ENCODE data around the gene PRDM5.

PRDM5 gene

GRCh38 chr4:120861852-120862251 lies 60.7 kb downstream of the PRDM5 start:
- Histone ChIP-seq H3K4me3 (ENCODE audit: insufficient read depth, low read depth, low read length) (no peak overlapping the region), H3K9me3 (ENCODE audit: control insufficient read depth, low read length) (no peaks in the 10 kb centered on the region), H3K27ac (ENCODE audit: insufficient read depth, low read depth, low read length, poor library complexity, severe bottlenecking) (no peak overlapping the region), H3K27me3 (ENCODE audit: control insufficient read depth, insufficient read depth, low read length, poor library complexity, severe bottlenecking) (no peaks in the 10 kb centered on the region), H3K4me1 (ENCODE audit: control insufficient read depth, insufficient read depth, low read length) (no peaks in the 10 kb centered on the region), H3K36me3 (ENCODE audit: control insufficient read depth, insufficient read depth, low read length) (no peaks in the 10 kb centered on the region)

- Histone ChIP-seq H3K27me3 (ENCODE audit: control insufficient read depth, insufficient read depth, low read length, poor library complexity, severe bottlenecking) (no peaks in the 10 kb centered on the region), H3K9me3 (ENCODE audit: control insufficient read depth, low read length) (no peaks in the 10 kb centered on the region)
- 70 to 76% methylated on average over 3 of the region's 3 CpGs for WGBS, 2 experiments
Measured at GRCh38 chr4:120858776-120859175, 63.8 kb downstream of the PRDM5 start.

GRCh38 chr4:120857312-120857711 lies 65.2 kb downstream of the PRDM5 start:
- Histone ChIP-seq H3K36me3 (ENCODE audit: control insufficient read depth, insufficient read depth, low read length) (no peaks in the 10 kb centered on the region), H3K27me3 (ENCODE audit: control insufficient read depth, insufficient read depth, low read length, poor library complexity, severe bottlenecking) (no peaks in the 10 kb centered on the region), H3K4me1 (ENCODE audit: control insufficient read depth, insufficient read depth, low read length) (no peaks in the 10 kb centered on the region), H3K4me3 (ENCODE audit: insufficient read depth, low read depth, low read length) (no peak overlapping the region), H3K27ac (ENCODE audit: insufficient read depth, low read depth, low read length, poor library complexity, severe bottlenecking) (no peak overlapping the region), H3K9me3 (ENCODE audit: control insufficient read depth, low read length) (no peaks in the 10 kb centered on the region)
- WGBS, 2 experiments, result 94 to 97% methylated on average over 2 to 3 of the region's 3 CpGs

More at GRCh38 chr4:120858776-120859175, 63.8 kb downstream of the PRDM5 start:
- H3K27ac ChIP-seq (ENCODE audit: insufficient read depth, low read depth, low read length, poor library complexity, severe bottlenecking), result no peak overlapping the region
- H3K4me3 ChIP-seq (ENCODE audit: insufficient read depth, low read depth, low read length), result no peak overlapping the region
- no peaks in the 10 kb centered on the region for H3K4me1 ChIP-seq (ENCODE audit: control insufficient read depth, insufficient read depth, low read length)
- no peaks in the 10 kb centered on the region for H3K36me3 ChIP-seq (ENCODE audit: control insufficient read depth, insufficient read depth, low read length)

GRCh38 chr4:120856294-120856693 lies 66.2 kb downstream of the PRDM5 start:
- WGBS, 2 experiments, result 84 to 93% methylated on average over 2 of the region's 2 CpGs
- H3K4me3 ChIP-seq (ENCODE audit: insufficient read depth, low read depth, low read length), result no peak overlapping the region
- H3K27ac ChIP-seq (ENCODE audit: insufficient read depth, low read depth, low read length, poor library complexity, severe bottlenecking), result no peak overlapping the region
- H3K36me3 ChIP-seq (ENCODE audit: control insufficient read depth, insufficient read depth, low read length), result no peaks in the 10 kb centered on the region
- H3K4me1 ChIP-seq (ENCODE audit: control insufficient read depth, insufficient read depth, low read length), result no peaks in the 10 kb centered on the region
- H3K9me3 ChIP-seq (ENCODE audit: control insufficient read depth, low read length), result no peaks in the 10 kb centered on the region
- no peaks in the 10 kb centered on the region for H3K27me3 ChIP-seq (ENCODE audit: control insufficient read depth, insufficient read depth, low read length, poor library complexity, severe bottlenecking)

GRCh38 chr4:120855307-120856001 lies 67.1 kb downstream of the PRDM5 start:
- H3K36me3 ChIP-seq (ENCODE audit: control insufficient read depth, insufficient read depth, low read length), result no peaks in the 10 kb centered on the region
- WGBS, 2 experiments, result 90 to 100% methylated on average over 1 to 2 of the region's 2 CpGs
- no peak overlapping the region for H3K27ac ChIP-seq (ENCODE audit: insufficient read depth, low read depth, low read length, poor library complexity, severe bottlenecking)
- H3K4me3 ChIP-seq (ENCODE audit: insufficient read depth, low read depth, low read length), result no peak overlapping the region
- H3K4me1 ChIP-seq (ENCODE audit: control insufficient read depth, insufficient read depth, low read length), result no peaks in the 10 kb centered on the region
- no peaks in the 10 kb centered on the region for H3K9me3 ChIP-seq (ENCODE audit: control insufficient read depth, low read length)
- H3K27me3 ChIP-seq (ENCODE audit: control insufficient read depth, insufficient read depth, low read length, poor library complexity, severe bottlenecking), result no peaks in the 10 kb centered on the region

GRCh38 chr4:120853161-120853935 lies 69.2 kb downstream of the PRDM5 start:
- Histone ChIP-seq H3K4me3 (ENCODE audit: insufficient read depth, low read depth, low read length) (no peak overlapping the region), H3K27ac (ENCODE audit: insufficient read depth, low read depth, low read length, poor library complexity, severe bottlenecking) (no peak overlapping the region), H3K27me3 (ENCODE audit: control insufficient read depth, insufficient read depth, low read length, poor library complexity, severe bottlenecking) (no peaks in the 10 kb centered on the region), H3K36me3 (ENCODE audit: control insufficient read depth, insufficient read depth, low read length) (no peaks in the 10 kb centered on the region), H3K4me1 (ENCODE audit: control insufficient read depth, insufficient read depth, low read length) (no peaks in the 10 kb centered on the region), H3K9me3 (ENCODE audit: control insufficient read depth, low read length) (no peaks in the 10 kb centered on the region)
- 94 to 97% methylated on average over 4 to 6 of the region's 7 CpGs for WGBS, 2 experiments

GRCh38 chr4:120850018-120850599 lies 72.4 kb downstream of the PRDM5 start:
- Histone ChIP-seq H3K4me1 (ENCODE audit: control insufficient read depth, insufficient read depth, low read length) (no peaks in the 10 kb centered on the region), H3K27me3 (ENCODE audit: control insufficient read depth, insufficient read depth, low read length, poor library complexity, severe bottlenecking) (no peaks in the 10 kb centered on the region), H3K9me3 (ENCODE audit: control insufficient read depth, low read length) (no peaks in the 10 kb centered on the region), H3K27ac (ENCODE audit: insufficient read depth, low read depth, low read length, poor library complexity, severe bottlenecking) (no peak overlapping the region), H3K36me3 (ENCODE audit: control insufficient read depth, insufficient read depth, low read length) (no peaks in the 10 kb centered on the region), H3K4me3 (ENCODE audit: insufficient read depth, low read depth, low read length) (no peak overlapping the region)
- 93 to 95% methylated on average over 3 of the region's 3 CpGs for WGBS, 2 experiments

GRCh38 chr4:120847019-120847582 lies 75.4 kb downstream of the PRDM5 start:
- no peaks in the 10 kb centered on the region for H3K4me1 ChIP-seq (ENCODE audit: control insufficient read depth, insufficient read depth, low read length)
- H3K27ac ChIP-seq (ENCODE audit: insufficient read depth, low read depth, low read length, poor library complexity, severe bottlenecking), result no peak overlapping the region
- H3K4me3 ChIP-seq (ENCODE audit: insufficient read depth, low read depth, low read length), result no peak overlapping the region
- H3K36me3 ChIP-seq (ENCODE audit: control insufficient read depth, insufficient read depth, low read length), result no peaks in the 10 kb centered on the region
- no peaks in the 10 kb centered on the region for H3K27me3 ChIP-seq (ENCODE audit: control insufficient read depth, insufficient read depth, low read length, poor library complexity, severe bottlenecking)
- H3K9me3 ChIP-seq (ENCODE audit: control insufficient read depth, low read length), result no peaks in the 10 kb centered on the region
- WGBS, 2 experiments, result 88 to 96% methylated on average over 2 of the region's 2 CpGs

- Histone ChIP-seq H3K4me1 (ENCODE audit: control insufficient read depth, insufficient read depth, low read length) (no peaks in the 10 kb centered on the region), H3K36me3 (ENCODE audit: control insufficient read depth, insufficient read depth, low read length) (no peaks in the 10 kb centered on the region), H3K4me3 (ENCODE audit: insufficient read depth, low read depth, low read length) (no peak overlapping the region), H3K27me3 (ENCODE audit: control insufficient read depth, insufficient read depth, low read length, poor library complexity, severe bottlenecking) (no peaks in the 10 kb centered on the region), H3K9me3 (ENCODE audit: control insufficient read depth, low read length) (no peaks in the 10 kb centered on the region), H3K27ac (ENCODE audit: insufficient read depth, low read depth, low read length, poor library complexity, severe bottlenecking) (no peak overlapping the region)
- 89 to 91% methylated on average over 1 to 2 of the region's 2 CpGs for WGBS, 2 experiments
Measured at GRCh38 chr4:120844528-120844921, 78.0 kb downstream of the PRDM5 start.

Measured in ectodermal cell (in vitro differentiated cells).